ENCODE data around the gene DSCAML1. TPM values are rescaled to one million over a fixed set of nuclear protein-coding genes. Genes with fewer than 3 reads are reported as not detected.

The DSCAML1 gene
- total RNA-seq, 4 donors from 2014 or later, result 2.9 to 5.8 (median 3.3) TPM

DNA sequence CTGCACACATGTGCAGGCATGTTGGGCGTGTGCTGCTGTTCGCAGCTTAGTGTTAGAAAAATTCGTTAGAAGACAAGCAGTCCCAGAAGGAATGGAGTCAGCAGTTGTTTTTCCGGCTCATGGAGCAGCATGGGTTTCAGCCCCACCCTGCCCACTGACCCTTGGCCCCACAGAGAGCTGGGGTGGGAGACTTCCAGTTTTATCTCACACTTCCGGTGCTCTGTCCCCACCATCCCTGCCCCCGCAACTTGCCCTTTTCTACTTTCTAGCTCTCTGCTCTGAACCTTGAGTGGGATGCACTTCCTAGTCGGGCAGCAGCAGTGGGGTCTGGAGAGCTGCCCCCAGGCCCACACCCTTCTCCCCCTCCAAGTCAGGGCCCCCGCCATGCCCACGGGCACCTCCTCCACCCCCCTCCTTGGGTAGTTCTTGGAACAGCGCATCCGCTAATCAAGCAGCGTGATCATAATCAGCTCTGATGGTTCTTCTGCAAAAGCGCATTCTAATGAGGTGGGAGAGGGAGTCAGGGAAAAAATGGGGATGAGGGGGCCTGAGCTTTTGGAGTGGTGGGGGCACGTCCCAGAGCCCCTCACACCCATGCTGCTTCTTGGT lies 285.0 kb downstream of the DSCAML1 start:
- in situ Hi-C loops (cut with MboI; ENCODE audit: low pct_ligation_motif_present in 1 of 4, low pct_unique_long_range_greater_than_20kb in 1 of 4, low sequenced_read_pairs in 3 of 4), result no loop called here
- Histone ChIP-seq H3K36me3 (no peaks in the 10 kb centered on the region), H3K9me3 (no peaks in the 10 kb centered on the region), H3K4me3 (no peak overlapping the region), H3K4me1 (peaks cover 0 to 14% (median 11%) of the 10 kb centered on the region in 4 donors), H3K27me3 (no peaks in the 10 kb centered on the region), H3K27ac (no peak overlapping the region)
- no peak for TF ChIP-seq POLR2A (IDR thresholded peaks at IDR 0.05)
- no peak for TF ChIP-seq EP300 (IDR thresholded peaks at IDR 0.05; ENCODE audit: low read depth)
- no peak for TF ChIP-seq POLR2AphosphoS5 (IDR thresholded peaks at IDR 0.05)
- TF ChIP-seq, protein P1, sequence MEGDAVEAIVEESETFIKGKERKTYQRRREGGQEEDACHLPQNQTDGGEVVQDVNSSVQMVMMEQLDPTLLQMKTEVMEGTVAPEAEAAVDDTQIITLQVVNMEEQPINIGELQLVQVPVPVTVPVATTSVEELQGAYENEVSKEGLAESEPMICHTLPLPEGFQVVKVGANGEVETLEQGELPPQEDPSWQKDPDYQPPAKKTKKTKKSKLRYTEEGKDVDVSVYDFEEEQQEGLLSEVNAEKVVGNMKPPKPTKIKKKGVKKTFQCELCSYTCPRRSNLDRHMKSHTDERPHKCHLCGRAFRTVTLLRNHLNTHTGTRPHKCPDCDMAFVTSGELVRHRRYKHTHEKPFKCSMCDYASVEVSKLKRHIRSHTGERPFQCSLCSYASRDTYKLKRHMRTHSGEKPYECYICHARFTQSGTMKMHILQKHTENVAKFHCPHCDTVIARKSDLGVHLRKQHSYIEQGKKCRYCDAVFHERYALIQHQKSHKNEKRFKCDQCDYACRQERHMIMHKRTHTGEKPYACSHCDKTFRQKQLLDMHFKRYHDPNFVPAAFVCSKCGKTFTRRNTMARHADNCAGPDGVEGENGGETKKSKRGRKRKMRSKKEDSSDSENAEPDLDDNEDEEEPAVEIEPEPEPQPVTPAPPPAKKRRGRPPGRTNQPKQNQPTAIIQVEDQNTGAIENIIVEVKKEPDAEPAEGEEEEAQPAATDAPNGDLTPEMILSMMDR (IDR thresholded peaks at IDR 0.05), result no peak
- peak; percentile 27 for DNase-seq
- 50% methylated on average over 14 of the region's 14 CpGs; no CpG with 5 or more reads in 1 of the 2 donors for WGBS, 2 donors (ENCODE audit: low coverage in 1 of 2)
- intact Hi-C loops (cut with DNase I; ENCODE audit: low total_unique reads), result no loop called here

DNA sequence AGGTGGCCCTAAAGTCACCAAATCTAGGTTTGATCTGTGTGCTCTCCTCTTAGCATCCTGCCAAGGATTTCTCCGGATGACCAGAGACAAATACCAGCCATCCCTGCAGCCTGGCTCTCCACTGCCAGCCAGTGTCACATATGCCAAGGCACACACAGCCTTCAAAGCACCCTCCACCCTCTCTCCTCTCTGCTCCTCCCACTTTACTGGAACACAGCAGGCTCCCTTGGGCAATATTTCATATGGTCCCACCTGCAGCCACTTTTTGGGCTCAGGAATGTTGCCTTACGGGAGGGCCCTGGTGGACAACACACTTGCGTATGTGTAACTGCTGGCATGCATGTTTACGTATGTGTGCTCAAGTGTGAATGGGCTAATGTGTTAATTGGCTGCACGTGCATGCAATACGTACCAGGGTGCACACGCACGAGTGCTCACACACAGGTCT lies 285.5 kb downstream of the DSCAML1 start:
- Histone ChIP-seq H3K27me3 (no peaks in the 10 kb centered on the region), H3K9me3 (no peaks in the 10 kb centered on the region), H3K4me1 (peaks cover 0 to 14% (median 11%) of the 10 kb centered on the region in 4 donors), H3K36me3 (no peaks in the 10 kb centered on the region), H3K4me3 (no peak overlapping the region), H3K27ac (no peak overlapping the region)
- WGBS, 2 donors (ENCODE audit: low coverage in 1 of 2), result 42% methylated on average over 8 of the region's 8 CpGs; no CpG with 5 or more reads in 1 of the 2 donors
- intact Hi-C loops (cut with DNase I; ENCODE audit: low total_unique reads) (no loop called here), in situ Hi-C loops (cut with MboI; ENCODE audit: low pct_ligation_motif_present in 1 of 4, low pct_unique_long_range_greater_than_20kb in 1 of 4, low sequenced_read_pairs in 3 of 4) (no loop called here)
- DNase-seq, result no peak
- no peak for TF ChIP-seq POLR2A (IDR thresholded peaks at IDR 0.05)
- no peak for TF ChIP-seq EP300 (IDR thresholded peaks at IDR 0.05; ENCODE audit: low read depth)
- TF ChIP-seq, protein P1 (IDR thresholded peaks at IDR 0.05), result no peak
- no peak for TF ChIP-seq POLR2AphosphoS5 (IDR thresholded peaks at IDR 0.05)

DNA sequence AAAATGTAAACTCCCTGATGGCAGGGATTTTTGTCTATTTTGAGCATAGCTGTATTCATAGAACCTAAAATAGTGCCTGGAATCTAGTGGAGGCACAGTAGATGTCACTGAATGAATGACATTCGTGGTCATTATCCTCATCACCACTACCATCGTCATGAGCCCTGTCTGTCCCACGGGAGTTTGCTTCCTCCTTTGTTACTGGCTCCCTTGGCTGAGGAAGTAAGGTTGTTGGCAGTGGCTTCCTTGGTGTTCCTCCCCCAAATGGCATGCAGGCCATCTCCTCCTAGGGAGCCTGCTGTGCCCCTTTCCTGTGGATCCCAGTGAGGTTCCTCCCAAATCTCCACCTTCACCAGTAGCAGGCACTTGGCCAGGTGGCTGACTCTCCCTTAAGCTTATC lies 286.4 kb downstream of the DSCAML1 start:
- Histone ChIP-seq H3K27me3 (no peaks in the 10 kb centered on the region), H3K9me3 (no peaks in the 10 kb centered on the region), H3K36me3 (no peaks in the 10 kb centered on the region), H3K4me3 (no peak overlapping the region), H3K4me1 (peaks cover 0 to 14% (median 11%) of the 10 kb centered on the region in 4 donors), H3K27ac (no peak overlapping the region)
- in situ Hi-C loops (cut with MboI; ENCODE audit: low pct_ligation_motif_present in 1 of 4, low pct_unique_long_range_greater_than_20kb in 1 of 4, low sequenced_read_pairs in 3 of 4) (no loop called here), intact Hi-C loops (cut with DNase I; ENCODE audit: low total_unique reads) (no loop called here)
- DNase-seq, result no peak
- WGBS, 2 donors (ENCODE audit: low coverage in 1 of 2), result 67% methylated on average over 3 of the region's 3 CpGs; no CpG with 5 or more reads in 1 of the 2 donors
- TF ChIP-seq, protein P1 (IDR thresholded peaks at IDR 0.05), result no peak
- TF ChIP-seq POLR2AphosphoS5 (IDR thresholded peaks at IDR 0.05) (no peak), POLR2A (IDR thresholded peaks at IDR 0.05) (no peak), EP300 (IDR thresholded peaks at IDR 0.05; ENCODE audit: low read depth) (no peak)

DNA sequence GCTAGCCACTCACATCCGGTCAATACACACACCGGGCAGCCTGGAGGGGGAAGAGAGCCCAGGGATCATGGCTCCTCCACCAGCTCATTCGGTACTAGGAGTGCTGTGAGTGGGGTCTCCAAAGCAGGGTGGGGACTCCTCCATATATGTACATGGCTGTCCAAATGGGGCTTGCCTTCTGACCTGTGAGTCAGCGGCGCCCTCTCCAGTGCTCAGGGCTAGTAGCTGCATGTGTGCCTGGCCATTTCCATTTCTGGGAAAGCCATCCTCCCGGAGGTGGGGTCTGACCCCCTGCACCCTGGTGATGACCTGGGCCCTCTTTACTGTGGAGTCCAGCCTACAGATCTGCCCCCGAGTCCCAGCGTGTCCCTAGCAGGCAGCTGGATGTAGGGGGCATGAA lies 287.5 kb downstream of the DSCAML1 start:
- Histone ChIP-seq H3K4me1 (peaks cover 0 to 14% (median 11%) of the 10 kb centered on the region in 4 donors), H3K9me3 (no peaks in the 10 kb centered on the region), H3K27ac (no peak overlapping the region), H3K36me3 (no peaks in the 10 kb centered on the region), H3K4me3 (no peak overlapping the region), H3K27me3 (no peaks in the 10 kb centered on the region)
- TF ChIP-seq POLR2A (IDR thresholded peaks at IDR 0.05), result no peak
- DNase-seq, result no peak
- in situ Hi-C loops (cut with MboI; ENCODE audit: low pct_ligation_motif_present in 1 of 4, low pct_unique_long_range_greater_than_20kb in 1 of 4, low sequenced_read_pairs in 3 of 4) (no loop called here), intact Hi-C loops (cut with DNase I; ENCODE audit: low total_unique reads) (no loop called here)
- 88 to 100% methylated on average over 2 to 8 of the region's 8 CpGs for WGBS, 2 donors (ENCODE audit: low coverage in 1 of 2)
